Measurements from ENCODE around the gene WDHD1.
A peak's percentile ranks its signal among the peaks of the same experiment; 100 is the strongest.

Gene WDHD1

GRCh38 chr14:55053500-55053899, 26.6 kb upstream of the WDHD1 start:
- H3K4me3 ChIP-seq (ENCODE audit: low read depth, low read length), result no peak overlapping the region; the same call in 1 of the 2 replicates
- DNase-seq (ENCODE audit: low read depth), result no peak
- no peak for TF ChIP-seq CTCF (IDR thresholded peaks at IDR 0.05; ENCODE audit: low read depth, low read length, missing control alignments)

- DNase-seq (ENCODE audit: low read depth), result no peak
- peak overlapping the region; percentile 99 for H3K4me3 ChIP-seq (ENCODE audit: low read depth, low read length)
- no peak for TF ChIP-seq CTCF (IDR thresholded peaks at IDR 0.05; ENCODE audit: low read depth, low read length, missing control alignments)
Observed at GRCh38 chr14:55053018-55053417, 26.1 kb upstream of the WDHD1 start.

GRCh38 chr14:55052269-55052930, 25.5 kb upstream of the WDHD1 start:
- TF ChIP-seq CTCF (IDR thresholded peaks at IDR 0.05; ENCODE audit: low read depth, low read length, missing control alignments), result no peak
- DNase-seq (ENCODE audit: low read depth), result no peak
- H3K4me3 ChIP-seq (ENCODE audit: low read depth, low read length), result peak overlapping the region; percentile 99

- peak; percentile 61 for DNase-seq (ENCODE audit: low read depth)
- peak within 1 kb of the TSS; percentile 99 for H3K4me3 ChIP-seq (ENCODE audit: low read depth, low read length)
- peak; percentile 96 for TF ChIP-seq CTCF (IDR thresholded peaks at IDR 0.05; ENCODE audit: low read depth, low read length, missing control alignments)
Observed at GRCh38 chr14:55051423-55052268, 24.7 kb upstream of the WDHD1 start, which contains the start of gene MAPK1IP1L. Gene MAPK1IP1L, plus strand, starts transcription at chr14:55051647. Its CDS starts 10,037 bp downstream, at chr14:55061684.

- no peak for DNase-seq (ENCODE audit: low read depth)
- peak overlapping the region; percentile 99 for H3K4me3 ChIP-seq (ENCODE audit: low read depth, low read length)
- TF ChIP-seq CTCF (IDR thresholded peaks at IDR 0.05; ENCODE audit: low read depth, low read length, missing control alignments), result no peak
Observed at GRCh38 chr14:55051165-55051422, 24.2 kb upstream of the WDHD1 start.

GRCh38 chr14:55048900-55049436, 22.1 kb upstream of the WDHD1 start:
- H3K4me3 ChIP-seq (ENCODE audit: low read depth, low read length), result no peak overlapping the region
- DNase-seq (ENCODE audit: low read depth), result no peak
- TF ChIP-seq CTCF (IDR thresholded peaks at IDR 0.05; ENCODE audit: low read depth, low read length, missing control alignments), result no peak
